ENCODE measurements around the gene MAP4K3.

MAP4K3 gene

DNA sequence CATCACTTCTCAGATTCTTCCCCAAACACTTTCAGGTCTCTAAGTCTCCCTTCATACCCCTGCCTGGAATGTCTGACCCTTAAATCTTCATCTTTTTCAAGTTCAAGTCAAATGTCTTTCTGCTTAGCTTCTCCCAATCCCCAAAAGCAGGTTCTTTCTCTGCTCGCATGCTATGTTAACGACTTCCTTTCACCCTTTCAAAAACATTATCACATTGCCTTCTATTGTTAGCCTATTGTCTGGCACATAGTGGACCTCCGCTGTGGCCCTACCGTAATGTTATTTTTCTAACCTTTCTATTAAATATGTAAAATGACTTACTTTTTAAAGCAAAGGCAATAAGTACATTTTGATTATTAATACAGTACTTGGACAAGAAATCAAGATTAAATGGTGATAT is 195.5 kb downstream of the MAP4K3 start:
- no peak for TF ChIP-seq FOXK2 (IDR thresholded peaks at IDR 0.05)
- TF ChIP-seq FOXM1 (IDR thresholded peaks at IDR 0.05; ENCODE audit: borderline replicate concordance): no peak
- no peak for TF ChIP-seq SP1 (IDR thresholded peaks at IDR 0.05)
- TF ChIP-seq CTBP1 (IDR thresholded peaks at IDR 0.05; ENCODE audit: borderline replicate concordance): no peak
- no peak for TF ChIP-seq LEF1 (IDR thresholded peaks at IDR 0.05; ENCODE audit: borderline replicate concordance)
- TF ChIP-seq ZNF384 (IDR thresholded peaks at IDR 0.05): no peak
- no peak for TF ChIP-seq HDGF (IDR thresholded peaks at IDR 0.05; ENCODE audit: borderline replicate concordance)
- no peak for TF ChIP-seq ARNT (IDR thresholded peaks at IDR 0.05)
- no peak for TF ChIP-seq NFRKB (IDR thresholded peaks at IDR 0.05)
- TF ChIP-seq FOXA1 (IDR thresholded peaks at IDR 0.05): no peak
- TF ChIP-seq L3MBTL2 (conservative IDR thresholded peaks at IDR 0.05): no peak
- TF ChIP-seq ELF4 (IDR thresholded peaks at IDR 0.05): no peak
- TF ChIP-seq SUZ12 (IDR thresholded peaks at IDR 0.05): no peak
- TF ChIP-seq, protein P1, sequence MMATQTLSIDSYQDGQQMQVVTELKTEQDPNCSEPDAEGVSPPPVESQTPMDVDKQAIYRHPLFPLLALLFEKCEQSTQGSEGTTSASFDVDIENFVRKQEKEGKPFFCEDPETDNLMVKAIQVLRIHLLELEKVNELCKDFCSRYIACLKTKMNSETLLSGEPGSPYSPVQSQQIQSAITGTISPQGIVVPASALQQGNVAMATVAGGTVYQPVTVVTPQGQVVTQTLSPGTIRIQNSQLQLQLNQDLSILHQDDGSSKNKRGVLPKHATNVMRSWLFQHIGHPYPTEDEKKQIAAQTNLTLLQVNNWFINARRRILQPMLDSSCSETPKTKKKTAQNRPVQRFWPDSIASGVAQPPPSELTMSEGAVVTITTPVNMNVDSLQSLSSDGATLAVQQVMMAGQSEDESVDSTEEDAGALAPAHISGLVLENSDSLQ (IDR thresholded peaks at IDR 0.05): no peak
- TF ChIP-seq TARDBP (IDR thresholded peaks at IDR 0.05): no peak
- no peak for TF ChIP-seq BHLHE40 (IDR thresholded peaks at IDR 0.05; ENCODE audit: borderline replicate concordance)
- ChIA-PET POLR2A (interaction anchor here (1.0 kb wide), 1 partner anchor 118 kb away, joined by 3 read pairs; no protein-coding TSS in a partner anchor), CTCF (no interaction called here)
- no peak for DNase-seq (ENCODE audit: extremely low spot score)

DNA sequence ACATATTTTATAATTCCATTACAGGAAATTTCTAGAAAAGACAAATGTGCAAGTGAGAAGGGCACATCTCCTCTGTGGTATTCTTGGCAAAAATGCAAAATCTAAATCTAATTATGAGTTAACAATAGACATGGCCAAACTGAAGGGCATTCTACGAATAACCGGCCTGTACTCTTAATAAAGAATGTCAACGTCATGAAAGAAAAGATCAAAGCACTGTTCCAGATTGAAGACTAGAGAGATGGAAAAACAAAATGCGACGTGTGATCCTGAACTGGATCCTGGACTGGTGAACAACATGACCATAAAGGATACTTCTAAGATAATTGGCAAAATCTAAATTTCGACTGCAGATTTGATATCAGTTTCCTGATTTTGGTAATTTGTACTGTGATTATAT is 196.3 kb downstream of the MAP4K3 start:
- ChIA-PET CTCF (interaction anchor here (0.7 kb wide), 1 partner anchor 198 kb away, joined by 3 read pairs; no protein-coding TSS in a partner anchor), POLR2A (no interaction called here)
- TF ChIP-seq LEF1 (IDR thresholded peaks at IDR 0.05; ENCODE audit: borderline replicate concordance) (no peak), CTBP1 (IDR thresholded peaks at IDR 0.05; ENCODE audit: borderline replicate concordance) (no peak), L3MBTL2 (conservative IDR thresholded peaks at IDR 0.05) (no peak), BHLHE40 (IDR thresholded peaks at IDR 0.05; ENCODE audit: borderline replicate concordance) (no peak), FOXK2 (IDR thresholded peaks at IDR 0.05) (no peak), ELF4 (IDR thresholded peaks at IDR 0.05) (no peak), HDGF (IDR thresholded peaks at IDR 0.05; ENCODE audit: borderline replicate concordance) (no peak), NFRKB (IDR thresholded peaks at IDR 0.05) (no peak)
- DNase-seq (ENCODE audit: extremely low spot score): no peak

DNA sequence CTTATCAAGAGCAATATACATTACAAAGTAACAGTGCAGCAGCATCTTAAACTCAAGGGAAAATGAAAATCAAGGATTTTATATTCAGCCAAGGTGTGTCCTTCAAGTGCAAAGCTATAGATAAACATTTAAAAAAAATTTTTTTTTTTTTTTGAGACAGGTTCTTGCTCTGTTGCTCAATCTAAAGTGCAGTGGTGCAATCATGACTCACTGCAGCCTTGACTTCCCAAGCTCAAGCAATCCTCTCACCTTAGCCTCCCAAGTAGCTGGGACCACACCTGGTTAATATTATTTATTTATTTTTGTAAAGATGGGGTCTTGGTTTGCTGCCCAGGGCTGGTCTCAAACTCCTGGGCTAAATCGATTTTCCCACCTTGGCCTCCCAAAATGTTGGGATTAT is 202.3 kb downstream of the MAP4K3 start:
- DNase-seq (ENCODE audit: extremely low spot score): no peak
- CTCF ChIA-PET: no interaction called here
- POLR2A ChIA-PET: interaction anchor here (1.2 kb wide), 1 partner anchor 483 kb away, joined by 4 read pairs; the partner anchor contains the start of gene SRSF7
- TF ChIP-seq, protein P1 (IDR thresholded peaks at IDR 0.05): no peak
- TF ChIP-seq ELF4 (IDR thresholded peaks at IDR 0.05) (no peak), NFRKB (IDR thresholded peaks at IDR 0.05) (no peak), TARDBP (IDR thresholded peaks at IDR 0.05) (no peak), HDGF (IDR thresholded peaks at IDR 0.05; ENCODE audit: borderline replicate concordance) (no peak), L3MBTL2 (conservative IDR thresholded peaks at IDR 0.05) (no peak), BHLHE40 (IDR thresholded peaks at IDR 0.05; ENCODE audit: borderline replicate concordance) (no peak), ARNT (IDR thresholded peaks at IDR 0.05) (no peak), FOXK2 (IDR thresholded peaks at IDR 0.05) (no peak)

DNA sequence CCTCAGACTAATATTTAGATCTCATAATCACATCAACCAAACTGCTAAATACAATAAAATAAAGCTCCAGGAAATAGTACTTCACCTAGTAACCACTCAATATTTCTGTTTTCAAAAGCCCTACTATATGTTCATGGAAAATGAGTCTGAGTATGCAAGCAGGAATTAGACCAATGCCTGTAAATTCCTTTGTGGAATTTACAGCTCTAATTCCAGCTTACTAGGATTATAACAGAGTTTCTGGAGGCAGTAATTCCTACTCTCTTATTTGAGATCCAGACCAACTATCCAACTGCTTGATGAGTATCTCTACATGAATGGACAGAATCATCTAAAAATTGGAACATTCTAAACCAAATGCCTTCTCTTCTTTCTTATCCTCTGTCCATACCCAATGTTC is 204.9 kb downstream of the MAP4K3 start:
- no peak for DNase-seq (ENCODE audit: extremely low spot score)
- POLR2A ChIA-PET: no interaction called here
- CTCF ChIA-PET: no interaction called here
- TF ChIP-seq, protein P1 (IDR thresholded peaks at IDR 0.05): no peak
- TF ChIP-seq FOXA1 (IDR thresholded peaks at IDR 0.05): no peak
- no peak for TF ChIP-seq FOXM1 (IDR thresholded peaks at IDR 0.05; ENCODE audit: borderline replicate concordance)
- TF ChIP-seq HDGF (IDR thresholded peaks at IDR 0.05; ENCODE audit: borderline replicate concordance): no peak
- TF ChIP-seq CTBP1 (IDR thresholded peaks at IDR 0.05; ENCODE audit: borderline replicate concordance): no peak
- TF ChIP-seq SUZ12 (IDR thresholded peaks at IDR 0.05): no peak
- no peak for TF ChIP-seq SP1 (IDR thresholded peaks at IDR 0.05)
- no peak for TF ChIP-seq LEF1 (IDR thresholded peaks at IDR 0.05; ENCODE audit: borderline replicate concordance)
- TF ChIP-seq ELF4 (IDR thresholded peaks at IDR 0.05): no peak
- TF ChIP-seq TARDBP (IDR thresholded peaks at IDR 0.05): no peak
- no peak for TF ChIP-seq BHLHE40 (IDR thresholded peaks at IDR 0.05; ENCODE audit: borderline replicate concordance)
- TF ChIP-seq ARNT (IDR thresholded peaks at IDR 0.05): no peak
- TF ChIP-seq NFRKB (IDR thresholded peaks at IDR 0.05): no peak
- no peak for TF ChIP-seq ZNF384 (IDR thresholded peaks at IDR 0.05)
- TF ChIP-seq L3MBTL2 (conservative IDR thresholded peaks at IDR 0.05): no peak
- TF ChIP-seq FOXK2 (IDR thresholded peaks at IDR 0.05): no peak

DNA sequence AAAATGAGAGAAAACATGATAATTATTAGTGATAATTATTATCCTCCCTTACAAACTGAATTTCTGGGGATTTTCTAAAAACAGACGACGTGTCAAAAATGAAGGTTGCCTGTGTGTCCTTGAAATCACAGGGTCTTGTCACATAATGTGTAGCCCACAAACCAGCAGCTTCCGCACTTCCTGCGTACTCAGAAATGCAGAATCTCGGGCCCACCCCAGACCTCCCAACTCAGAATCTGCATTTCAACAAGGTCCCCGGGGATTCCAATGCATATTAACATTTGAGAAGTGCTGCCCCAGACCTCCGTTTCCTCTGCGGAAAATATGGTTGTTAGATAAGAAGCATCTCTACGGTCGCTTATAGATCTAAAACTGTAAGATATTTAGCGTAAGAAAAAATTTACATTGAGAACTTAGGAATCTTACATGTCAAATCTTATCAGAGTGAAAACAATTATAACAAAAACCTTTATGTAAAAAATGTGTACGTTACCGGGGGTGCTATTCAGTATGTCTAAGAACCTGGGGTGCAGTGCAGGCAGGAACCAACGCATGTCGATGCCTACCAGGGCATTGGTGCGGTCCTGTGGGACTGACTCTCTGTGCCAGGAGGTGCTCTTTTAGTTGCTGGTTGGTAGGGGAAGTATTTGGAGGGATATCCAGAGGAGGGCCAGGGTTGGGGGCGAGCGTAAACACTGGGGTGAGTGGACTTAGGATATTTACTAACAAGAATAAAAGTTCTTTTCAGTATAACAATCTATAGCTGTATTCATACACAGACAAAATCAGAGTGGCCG is 208.5 kb downstream of the MAP4K3 start:
- CTCF ChIA-PET: interaction anchor here (0.8 to 3.9 kb wide), 13 partner anchors 22 to 501 kb away, joined by 3 to 36 read pairs (median 4); partner anchors contain the start of gene SOS1
- POLR2A ChIA-PET: interaction anchor here (0.6 to 2.0 kb wide), 5 partner anchors 62 to 281 kb away, joined by 3 to 21 read pairs (median 10); partner anchors contain the start of gene SOS1
- no peak for DNase-seq (ENCODE audit: extremely low spot score)
- no peak for TF ChIP-seq ZNF384 (IDR thresholded peaks at IDR 0.05)
